Sigmoid colon (tissue), 4 donors: ENCODE measurements around the gene CYP3A5.

Source experiments
- CTCF ChIP-seq, 4 experiments: fragments of 450-650 bp in 3 of 4; fragments of 200-600 bp in 1 of 4; IDR thresholded peaks; one replicate each; pipeline ENCODE4 v1.5.1; 2016 to 2019; ENCODE audit warnings: antibody characterized with exemption in 4 of 4, mild to moderate bottlenecking in 3 of 4, moderate library complexity in 2 of 4
- EP300 ChIP-seq, 4 donors: sonication (generic); formaldehyde crosslinking; IDR thresholded peaks; one replicate each; pipeline ENCODE4 v1.6.1; 2017; ENCODE audit warnings: antibody characterized with exemption in 4 of 4
- POLR2A ChIP-seq, 2 donors: fragments of 450-650 bp; IDR thresholded peaks; one replicate each; pipeline ENCODE4 v1.6.1; 2016; ENCODE audit warnings: antibody characterized with exemption in 2 of 2, mild to moderate bottlenecking in 2 of 2, moderate library complexity in 2 of 2

GRCh38 chr7:99628471-99629465 lies 51.0 kb downstream of the CYP3A5 start:
- TF ChIP-seq CTCF (IDR thresholded peaks at IDR 0.05) (no peak), POLR2A (IDR thresholded peaks at IDR 0.05) (no peak), EP300 (IDR thresholded peaks at IDR 0.05) (no peak)
